ENCODE measurements around the gene TMEM54.

- TF ChIP-seq CTCF (IDR thresholded peaks at IDR 0.05; ENCODE audit: low read length) (no peak), EZH2 (optimal IDR thresholded peaks at IDR 0.05; ENCODE audit: low read depth, low read length) (no peak)
Observed at GRCh38 chr1:32869923-32870614, 31.1 kb downstream of the TMEM54 start.

Measured in MM.1S (cell line).